ENCODE results near the gene SLC5A10. TPM values are rescaled to one million over a fixed set of nuclear protein-coding genes. Genes with fewer than 3 reads are reported as not detected.

The SLC5A10 gene
- total and polyA plus RNA-seq, 2 experiments from 2014 or later: 0.10 TPM; not detected in 1

DNA sequence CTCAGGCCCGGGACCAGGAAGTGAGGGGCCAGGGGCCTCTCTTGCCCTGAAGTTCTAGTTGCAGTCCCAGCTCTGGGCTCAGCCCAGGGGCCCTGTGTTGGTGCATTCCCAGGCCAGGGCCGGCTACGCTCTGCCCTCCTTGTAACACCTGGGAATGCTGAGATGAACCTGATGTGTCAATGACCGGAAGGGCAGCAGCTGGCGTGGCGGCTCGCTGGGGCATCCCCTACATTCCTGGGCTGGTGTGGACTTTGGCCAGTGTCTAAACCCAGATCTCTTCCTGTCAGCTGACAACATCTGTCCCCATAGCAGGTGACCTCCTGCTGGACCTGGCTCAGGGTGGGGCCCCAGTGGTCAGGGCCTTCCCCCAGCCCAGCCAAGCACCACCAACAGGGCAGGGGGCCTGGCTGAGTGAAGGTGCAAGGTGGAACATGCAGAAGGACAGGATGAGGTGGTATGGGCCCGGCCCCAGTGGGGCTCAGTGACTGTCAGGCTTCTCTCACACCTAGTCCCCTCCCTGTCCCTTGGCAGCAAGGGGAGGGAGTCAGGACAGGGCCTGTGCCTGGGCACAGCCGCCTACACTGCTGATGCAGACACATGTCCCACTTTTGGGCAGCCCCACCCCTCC lies 36.7 kb downstream of the SLC5A10 start (continued):
- TF ChIP-seq ZNF114 (CRISPR knock-in tag; IDR thresholded peaks at IDR 0.05) (no peak), POLR2AphosphoS5 (IDR thresholded peaks at IDR 0.05; ENCODE audit: low read depth) (no peak), EZH2 (IDR thresholded peaks at IDR 0.05; ENCODE audit: low read depth, unreplicated experiment) (no peak), STAT1 (IDR thresholded peaks at IDR 0.05; ENCODE audit: unreplicated experiment) (no peak), NANOG (IDR thresholded peaks at IDR 0.05; ENCODE audit: borderline replicate concordance) (no peak)
- TF ChIP-seq, protein P1, sequence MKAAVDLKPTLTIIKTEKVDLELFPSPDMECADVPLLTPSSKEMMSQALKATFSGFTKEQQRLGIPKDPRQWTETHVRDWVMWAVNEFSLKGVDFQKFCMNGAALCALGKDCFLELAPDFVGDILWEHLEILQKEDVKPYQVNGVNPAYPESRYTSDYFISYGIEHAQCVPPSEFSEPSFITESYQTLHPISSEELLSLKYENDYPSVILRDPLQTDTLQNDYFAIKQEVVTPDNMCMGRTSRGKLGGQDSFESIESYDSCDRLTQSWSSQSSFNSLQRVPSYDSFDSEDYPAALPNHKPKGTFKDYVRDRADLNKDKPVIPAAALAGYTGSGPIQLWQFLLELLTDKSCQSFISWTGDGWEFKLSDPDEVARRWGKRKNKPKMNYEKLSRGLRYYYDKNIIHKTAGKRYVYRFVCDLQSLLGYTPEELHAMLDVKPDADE (IDR thresholded peaks at IDR 0.05): no peak

DNA sequence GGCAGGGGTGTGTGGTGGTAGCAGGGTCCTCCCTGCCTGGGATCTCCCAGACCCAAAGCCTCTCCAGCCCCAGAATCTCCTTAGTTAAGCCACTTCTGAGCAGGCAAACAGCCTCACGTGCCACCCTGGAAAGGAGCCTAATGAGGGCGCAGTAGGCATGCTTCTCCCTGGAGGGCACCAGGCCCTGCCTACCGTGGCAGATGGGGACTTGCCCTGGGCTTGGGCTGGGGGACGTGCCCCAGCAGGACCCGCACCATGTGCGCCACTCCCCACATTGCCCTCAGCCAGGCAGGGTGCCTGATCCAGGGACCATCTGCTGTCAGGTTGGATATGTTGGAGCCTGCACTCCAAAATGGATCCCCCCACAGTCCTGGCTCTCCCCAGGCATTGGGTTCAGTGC lies 38.4 kb downstream of the SLC5A10 start:
- H3K27me3 Mint-ChIP-seq (ENCODE audit: insufficient read depth, low read depth, poor library complexity): peaks cover 5% of the 10 kb centered on the region
- Histone ChIP-seq H3K4me1 (ENCODE audit: insufficient read depth) (no peaks in the 10 kb centered on the region), H3K79me2 (replicated peaks; ENCODE audit: insufficient read depth) (peaks cover 36% of the 10 kb centered on the region), H3K4me3 (no peak overlapping the region), H2AFZ (no peak overlapping the region), H3K9me2 (ENCODE audit: insufficient read depth) (no peaks in the 10 kb centered on the region), H3K4me2 (no peak overlapping the region), H3K27me3 (ENCODE audit: insufficient read depth) (no peaks in the 10 kb centered on the region), H3F3A (replicated peaks; ENCODE audit: low read depth) (no peaks in the 10 kb centered on the region), H3K27ac (ENCODE audit: low read depth) (no peak overlapping the region), H4K20me1 (replicated peaks; ENCODE audit: insufficient read depth) (peaks cover 12% of the 10 kb centered on the region; the same call in 1 of the 2 replicates), H3K36me3 (ENCODE audit: insufficient read depth) (no peaks in the 10 kb centered on the region)
- H3K4me3 Mint-ChIP-seq: no peak overlapping the region
- H3K27ac Mint-ChIP-seq: no peak overlapping the region
- DNase-seq (ENCODE audit: low spot score): no peak
- H3K36me3 Mint-ChIP-seq (ENCODE audit: low read depth): peaks cover 23% of the 10 kb centered on the region
- ATAC-seq: no peak
- H3K4me1 Mint-ChIP-seq: peaks cover 10% of the 10 kb centered on the region; the same call in 2 of the 3 replicates
- peaks cover 6% of the 10 kb centered on the region; the same call in 1 of the 3 replicates for H3K9me3 Mint-ChIP-seq
- no peak for TF ChIP-seq EZH2phosphoT487 (IDR thresholded peaks at IDR 0.05; ENCODE audit: unreplicated experiment)
- no peak for TF ChIP-seq JUNB (IDR thresholded peaks at IDR 0.05; ENCODE audit: unreplicated experiment)

DNA sequence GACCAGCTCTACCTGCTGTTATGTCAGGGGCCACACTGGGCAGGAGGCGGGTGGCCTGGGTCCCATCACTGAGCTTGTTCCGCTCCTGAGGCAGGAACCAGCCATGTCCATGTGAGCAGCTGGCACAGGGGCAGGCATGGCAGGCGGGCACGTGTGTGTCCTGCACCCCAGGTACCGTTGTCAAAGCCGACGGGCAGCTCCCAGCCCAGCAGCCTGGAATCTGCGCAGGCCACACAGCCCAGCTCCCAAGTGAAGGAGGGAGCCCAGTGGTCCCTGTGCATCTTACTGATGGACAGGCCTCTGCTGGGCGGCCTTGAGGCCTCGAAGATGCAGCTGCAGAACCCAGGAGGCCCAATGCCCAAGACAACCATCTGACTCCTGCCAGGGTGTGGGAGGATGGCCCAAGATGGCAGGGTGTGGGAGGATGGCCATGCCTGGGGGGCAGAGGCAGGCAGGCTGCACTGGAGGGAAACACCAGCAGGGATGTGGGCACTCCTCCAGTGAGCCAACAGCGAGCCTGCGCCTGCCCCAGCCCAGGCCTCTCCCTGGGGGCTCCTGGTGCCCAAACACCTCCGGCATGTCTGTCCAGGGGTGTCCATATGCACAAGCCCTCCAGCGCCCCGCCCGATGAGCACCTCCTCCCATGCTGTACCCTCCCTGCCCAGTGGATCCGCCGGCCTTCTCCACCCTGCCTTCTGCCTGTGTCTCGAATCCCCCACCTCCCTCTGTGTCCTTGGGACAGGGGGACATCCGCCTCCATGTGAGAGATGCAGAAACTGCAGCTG lies 39.8 kb downstream of the SLC5A10 start:
- Histone ChIP-seq H4K20me1 (replicated peaks; ENCODE audit: insufficient read depth) (peaks cover 22% of the 10 kb centered on the region; the same call in 1 of the 2 replicates), H3K4me2 (no peak overlapping the region), H3F3A (replicated peaks; ENCODE audit: low read depth) (no peaks in the 10 kb centered on the region), H3K4me3 (no peak overlapping the region), H2AFZ (no peak overlapping the region), H3K79me2 (replicated peaks; ENCODE audit: insufficient read depth) (peaks cover 50% of the 10 kb centered on the region), H3K27me3 (ENCODE audit: insufficient read depth) (no peaks in the 10 kb centered on the region), H3K36me3 (ENCODE audit: insufficient read depth) (no peaks in the 10 kb centered on the region), H3K9me2 (ENCODE audit: insufficient read depth) (no peaks in the 10 kb centered on the region), H3K4me1 (ENCODE audit: insufficient read depth) (no peaks in the 10 kb centered on the region), H3K27ac (ENCODE audit: low read depth) (no peak overlapping the region)
- DNase-seq (ENCODE audit: low spot score) (no peak), ATAC-seq (no peak)
- peaks cover 31% of the 10 kb centered on the region for H3K36me3 Mint-ChIP-seq (ENCODE audit: low read depth)
- H3K27me3 Mint-ChIP-seq (ENCODE audit: insufficient read depth, low read depth, poor library complexity): peaks cover 3% of the 10 kb centered on the region
- no peak overlapping the region for H3K4me3 Mint-ChIP-seq
- H3K4me1 Mint-ChIP-seq: peaks cover 10% of the 10 kb centered on the region; the same call in 2 of the 3 replicates
- peaks cover 13% of the 10 kb centered on the region; the same call in 2 of the 3 replicates for H3K9me3 Mint-ChIP-seq
- H3K27ac Mint-ChIP-seq: no peak overlapping the region
- TF ChIP-seq EZH2 (IDR thresholded peaks at IDR 0.05; ENCODE audit: low read depth, unreplicated experiment): no peak
- no peak for TF ChIP-seq POLR2AphosphoS5 (IDR thresholded peaks at IDR 0.05; ENCODE audit: low read depth)
- TF ChIP-seq CREB1 (CRISPR knock-in tag; IDR thresholded peaks at IDR 0.05; ENCODE audit: low read depth): no peak
- TF ChIP-seq ZNF114 (CRISPR knock-in tag; IDR thresholded peaks at IDR 0.05): no peak
- no peak for TF ChIP-seq EZH2phosphoT487 (IDR thresholded peaks at IDR 0.05; ENCODE audit: unreplicated experiment)
- TF ChIP-seq, protein P1 (IDR thresholded peaks at IDR 0.05): no peak

Data from GM23338 (cell line).